ENCODE measurements around the gene ADPGK. TPM values are rescaled to one million over a fixed set of nuclear protein-coding genes. Genes with fewer than 3 reads are reported as not detected.
A peak's percentile ranks its signal among the peaks of the same experiment; 100 is the strongest.
"Not testable (repeated sequence)": the region's sequence is repeated elsewhere in the genome, so short reads cannot be mapped to it uniquely, and the experiment has no call there.

ADPGK gene
- total RNA-seq (100 to 1,000 TPM; 101 to 110 TPM), polyA plus RNA-seq (10 to 100 TPM; 70.7 to 74.7 (median 73.8) TPM), total RNA-seq (99.4 to 172 (median 152) reads per million in 6 experiments)

DNA sequence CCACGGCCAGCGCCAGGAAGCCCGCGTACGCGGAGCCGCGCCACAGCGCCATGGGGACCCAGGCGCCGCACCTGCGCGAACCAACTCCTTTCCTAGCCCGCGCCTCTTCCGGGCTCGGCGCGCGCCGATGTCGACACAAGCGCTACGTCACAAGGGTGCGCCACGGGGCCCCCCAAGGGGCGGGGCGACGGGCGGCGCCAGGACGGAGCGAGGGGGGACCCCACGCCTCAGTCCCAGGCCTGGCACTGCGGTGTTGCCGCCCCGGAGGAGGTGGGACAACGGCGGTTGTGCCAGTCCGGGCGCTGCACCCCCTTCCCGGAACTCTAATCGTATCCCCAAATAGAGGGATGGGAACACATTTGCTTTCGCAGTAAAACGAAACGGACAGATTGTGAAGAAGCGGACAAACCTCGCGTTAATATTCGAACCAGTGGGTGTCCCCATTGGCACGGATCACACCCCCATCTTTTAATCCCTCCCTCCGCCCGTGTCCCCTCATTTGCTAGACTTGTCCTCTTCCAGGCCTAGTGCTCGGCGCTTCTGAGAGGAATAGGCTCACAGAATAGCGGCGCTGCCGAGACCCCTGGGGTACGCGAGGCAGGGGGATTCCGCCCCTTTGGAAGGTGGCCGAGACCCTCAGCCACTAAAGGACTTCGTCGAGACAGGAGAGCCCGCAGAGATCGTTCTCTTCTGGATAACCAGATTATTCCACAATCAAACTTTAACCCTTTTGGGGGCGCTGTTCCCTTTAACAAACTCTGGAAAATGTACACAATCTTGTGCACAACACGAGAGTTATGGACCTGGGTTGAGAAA lies at the start of gene ADPGK:
Gene ADPGK, minus strand, starts transcription at position 119 of the 816 bp plus-strand sequence. Its CDS starts 67 bp downstream, at position 52.
- Mint-ChIP-seq H3K4me1 (peaks cover 25 to 57% (median 49%) of the 10 kb centered on the region in 4 donors), H3K27me3 (no peaks in the 10 kb centered on the region), H3K4me3 (peak within 1 kb of the TSS; percentile 88 to 98 (median 96)), H3K36me3 (peaks cover 7 to 19% (median 12%) of the 10 kb centered on the region in 3 donors), H3K9me3 (no peaks in the 10 kb centered on the region), H3K27ac (peak within 1 kb of the TSS; percentile 92 to 99 (median 99))
- POLR2A ChIA-PET = interaction anchor here (0.6 to 1.0 kb wide), 10 partner anchors 10 to 556 kb away, joined by 3 to 4 read pairs (median 3); partner anchors contain the start of genes BBS4, HEXA and HIGD2B
- ATAC-seq (peak; percentile 82 to 83), DNase-seq (peak; percentile 92 to 99 (median 96))

GRCh38 chr15:72827226-72827625 lies 43.7 kb upstream of the ADPGK start:
- Mint-ChIP-seq H3K36me3 (no peaks in the 10 kb centered on the region), H3K4me1 (no peaks in the 10 kb centered on the region), H3K27me3 (peaks cover 13 to 41% (median 36%) of the 10 kb centered on the region in 5 donors), H3K9me3 (no peaks in the 10 kb centered on the region), H3K27ac (no peak overlapping the region), H3K4me3 (no peak overlapping the region)
- POLR2A ChIA-PET = no interaction called here
- DNase-seq (no peak), ATAC-seq (no peak)

DNA sequence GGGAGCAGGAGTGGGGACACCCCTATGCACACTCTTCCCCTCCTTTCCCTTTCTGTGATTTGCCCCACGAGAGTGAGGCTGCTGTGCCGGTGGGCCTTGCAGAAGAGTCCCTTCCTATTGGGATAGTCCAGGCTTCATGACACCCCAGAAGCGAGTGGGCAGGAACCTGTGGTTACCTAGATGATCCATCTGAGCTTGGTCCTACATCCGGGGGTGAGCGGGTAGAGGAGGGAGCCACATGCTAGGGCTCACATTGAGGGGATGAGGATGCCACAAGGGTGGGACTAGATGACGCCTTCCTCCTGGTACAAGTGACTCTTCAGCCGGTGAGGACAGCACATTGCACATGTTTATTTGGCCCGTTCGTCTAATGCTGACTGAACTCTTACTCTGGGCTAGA lies 43.1 kb upstream of the ADPGK start:
- H3K4me3 Mint-ChIP-seq = no peak overlapping the region
- H3K36me3 Mint-ChIP-seq = no peaks in the 10 kb centered on the region
- DNase-seq (no peak), ATAC-seq (no peak)
- H3K27me3 Mint-ChIP-seq = peaks cover 12 to 39% (median 37%) of the 10 kb centered on the region in 5 donors
- H3K27ac Mint-ChIP-seq = no peak overlapping the region
- H3K9me3 Mint-ChIP-seq = no peaks in the 10 kb centered on the region
- POLR2A ChIA-PET = no interaction called here
- no peaks in the 10 kb centered on the region for H3K4me1 Mint-ChIP-seq

GRCh38 chr15:72825829-72826228 lies 42.3 kb upstream of the ADPGK start:
- no peaks in the 10 kb centered on the region for H3K9me3 Mint-ChIP-seq
- H3K4me3 Mint-ChIP-seq = no peak overlapping the region
- DNase-seq = no peak
- no peaks in the 10 kb centered on the region for H3K36me3 Mint-ChIP-seq
- peaks cover 8 to 34% (median 29%) of the 10 kb centered on the region in 5 donors for H3K27me3 Mint-ChIP-seq
- POLR2A ChIA-PET = no interaction called here
- H3K4me1 Mint-ChIP-seq = no peaks in the 10 kb centered on the region
- no peak overlapping the region for H3K27ac Mint-ChIP-seq
- no peak for ATAC-seq

DNA sequence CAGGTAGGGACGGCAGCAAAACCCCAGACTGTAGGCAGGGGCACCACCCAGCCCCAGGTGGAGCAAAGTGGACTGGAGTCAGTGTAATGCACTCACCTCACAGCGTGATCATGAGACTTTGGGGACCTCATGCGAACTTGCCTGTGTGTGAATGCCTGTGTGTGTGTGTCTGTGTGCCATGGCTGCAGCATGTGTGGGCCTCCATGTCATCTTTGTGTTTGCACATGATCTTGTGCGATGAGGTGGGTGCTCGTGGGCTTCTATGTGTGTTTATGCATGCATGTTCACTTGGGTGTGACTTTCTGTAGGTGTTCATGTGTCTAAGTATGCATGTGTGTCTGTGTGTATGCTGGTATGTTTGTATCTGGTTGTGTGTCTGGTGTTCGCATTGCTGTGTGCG lies 41.2 kb upstream of the ADPGK start:
- DNase-seq (no peak), ATAC-seq (no peak)
- peaks cover 3 to 24% (median 22%) of the 10 kb centered on the region in 5 donors for H3K27me3 Mint-ChIP-seq
- H3K27ac Mint-ChIP-seq = no peak overlapping the region
- no peaks in the 10 kb centered on the region for H3K4me1 Mint-ChIP-seq
- H3K4me3 Mint-ChIP-seq = no peak overlapping the region
- H3K36me3 Mint-ChIP-seq = no peaks in the 10 kb centered on the region
- no peaks in the 10 kb centered on the region for H3K9me3 Mint-ChIP-seq
- POLR2A ChIA-PET = no interaction called here

DNA sequence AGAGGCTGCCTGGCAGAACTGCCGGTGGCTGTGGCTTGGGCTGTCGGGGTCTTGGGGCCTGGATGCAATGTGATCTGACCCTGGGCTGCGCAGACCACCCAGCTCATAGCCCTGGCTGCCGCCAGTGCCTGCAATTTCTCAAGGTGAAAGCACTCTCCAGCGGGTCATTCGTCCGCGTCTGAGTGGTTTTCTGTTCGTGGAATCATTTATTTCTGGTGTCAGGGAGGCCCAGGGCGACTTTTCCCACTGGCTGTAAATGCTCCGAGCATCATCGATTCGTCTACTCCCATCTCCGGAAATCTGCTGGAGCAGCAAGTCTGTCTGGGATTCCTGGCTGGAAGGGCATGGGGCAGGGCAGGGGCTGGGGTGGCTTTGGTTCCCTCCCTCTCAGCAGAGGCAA lies 40.6 kb upstream of the ADPGK start:
- POLR2A ChIA-PET = interaction anchor here (0.6 kb wide), 1 partner anchor 17 kb away, joined by 3 read pairs; no protein-coding TSS in a partner anchor
- no peaks in the 10 kb centered on the region for H3K36me3 Mint-ChIP-seq
- H3K4me1 Mint-ChIP-seq = no peaks in the 10 kb centered on the region
- no peak overlapping the region for H3K27ac Mint-ChIP-seq
- DNase-seq (no peak), ATAC-seq (no peak)
- H3K9me3 Mint-ChIP-seq = no peaks in the 10 kb centered on the region
- peaks cover 3 to 23% (median 20%) of the 10 kb centered on the region in 5 donors for H3K27me3 Mint-ChIP-seq
- no peak overlapping the region for H3K4me3 Mint-ChIP-seq

DNA sequence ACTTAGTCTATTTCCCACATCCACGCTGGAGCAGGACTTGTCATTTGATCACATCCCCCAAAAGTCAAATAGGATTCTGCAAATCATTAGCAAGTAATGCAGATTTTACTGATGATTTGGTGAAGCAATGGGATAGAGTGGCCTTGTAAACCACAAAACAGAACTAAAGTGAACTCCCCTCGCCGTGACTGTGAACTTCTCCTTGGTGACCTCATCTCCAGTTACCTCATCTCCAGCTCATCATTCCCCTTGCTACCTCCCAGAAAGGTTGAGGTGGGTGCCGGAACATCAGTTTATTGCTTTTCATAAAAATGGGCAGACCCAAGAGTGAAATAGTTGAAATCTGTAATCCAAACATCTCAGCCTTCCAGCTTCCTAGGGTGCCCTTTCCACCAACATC lies 36.7 kb upstream of the ADPGK start:
- H3K9me3 Mint-ChIP-seq = no peaks in the 10 kb centered on the region
- peaks cover 1 to 45% (median 15%) of the 10 kb centered on the region in 5 donors for H3K27me3 Mint-ChIP-seq
- DNase-seq (no peak), ATAC-seq (no peak)
- H3K27ac Mint-ChIP-seq = no peak overlapping the region
- no peak overlapping the region for H3K4me3 Mint-ChIP-seq
- POLR2A ChIA-PET = no interaction called here
- H3K4me1 Mint-ChIP-seq = no peaks in the 10 kb centered on the region
- H3K36me3 Mint-ChIP-seq = no peaks in the 10 kb centered on the region

DNA sequence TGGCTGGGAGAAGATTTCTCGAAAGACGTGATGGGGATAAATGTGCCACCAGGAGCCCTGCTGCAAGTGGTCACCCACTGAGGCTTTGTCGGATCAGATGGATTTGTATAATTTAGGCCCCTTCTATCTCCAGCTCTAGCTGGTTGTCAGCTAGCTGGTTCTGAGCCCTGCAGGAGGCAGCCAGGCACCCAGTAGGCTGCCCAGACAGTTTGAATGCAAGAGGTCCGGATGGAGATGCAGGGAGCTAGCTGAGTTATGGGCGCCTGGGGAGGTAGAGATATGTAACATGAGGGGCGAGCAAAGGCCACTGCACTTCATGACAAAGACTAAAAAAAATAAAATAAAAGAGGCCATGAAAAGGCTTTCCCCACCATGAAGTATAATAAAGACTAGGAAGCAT lies 35.1 kb upstream of the ADPGK start:
- H3K9me3 Mint-ChIP-seq = no peaks in the 10 kb centered on the region
- H3K27ac Mint-ChIP-seq = no peak overlapping the region
- DNase-seq = no peak
- H3K4me3 Mint-ChIP-seq = no peak overlapping the region
- POLR2A ChIA-PET = no interaction called here
- no peaks in the 10 kb centered on the region for H3K36me3 Mint-ChIP-seq
- no peak for ATAC-seq
- H3K4me1 Mint-ChIP-seq = no peaks in the 10 kb centered on the region
- peaks cover 1 to 36% (median 11%) of the 10 kb centered on the region in 5 donors for H3K27me3 Mint-ChIP-seq

DNA sequence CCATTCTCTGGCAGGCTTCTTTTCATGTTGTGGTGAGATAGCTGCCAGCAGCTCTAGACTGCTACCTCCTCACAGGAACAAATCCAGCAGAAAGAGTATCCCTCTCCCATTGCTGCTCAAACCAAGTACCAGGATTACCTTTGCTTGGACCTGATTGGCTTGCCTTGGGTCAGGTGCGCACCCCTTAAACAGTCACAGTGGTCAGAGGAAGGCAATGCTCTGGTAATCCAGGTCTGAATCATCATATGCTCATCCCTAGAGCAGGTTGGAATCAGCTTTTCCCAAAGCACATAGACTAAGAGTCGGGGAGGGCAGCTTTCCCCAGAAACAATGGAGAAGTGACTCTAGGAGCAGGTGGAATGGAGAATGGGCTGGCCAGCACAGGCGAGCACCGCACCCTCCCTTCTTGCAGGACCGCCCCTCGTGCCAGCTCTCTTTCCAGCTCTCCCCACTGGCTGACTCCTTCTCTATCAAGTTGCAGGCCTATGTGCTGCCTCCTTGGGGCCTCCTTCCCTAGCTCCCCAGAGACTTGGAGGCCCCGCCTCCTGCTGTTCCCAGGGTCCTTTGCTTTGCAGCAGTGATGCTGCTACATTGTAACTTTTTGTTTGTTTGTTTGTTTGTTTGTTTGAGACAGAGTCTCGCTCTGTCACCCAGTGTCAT lies 29.9 kb upstream of the ADPGK start:
- H3K27me3 Mint-ChIP-seq = peaks cover 5 to 33% (median 10%) of the 10 kb centered on the region in 5 donors
- ATAC-seq (no peak), DNase-seq (no peak)
- peaks cover 0 to 6% (median 0%) of the 10 kb centered on the region in 9 donors for H3K9me3 Mint-ChIP-seq
- POLR2A ChIA-PET = interaction anchor here (0.5 kb wide), 1 partner anchor 273 kb away, joined by 4 read pairs; no protein-coding TSS in a partner anchor
- no peaks in the 10 kb centered on the region for H3K36me3 Mint-ChIP-seq
- peaks cover 0 to 14% (median 3%) of the 10 kb centered on the region in 4 donors for H3K4me1 Mint-ChIP-seq
- no peak overlapping the region for H3K27ac Mint-ChIP-seq
- H3K4me3 Mint-ChIP-seq = no peak overlapping the region

DNA sequence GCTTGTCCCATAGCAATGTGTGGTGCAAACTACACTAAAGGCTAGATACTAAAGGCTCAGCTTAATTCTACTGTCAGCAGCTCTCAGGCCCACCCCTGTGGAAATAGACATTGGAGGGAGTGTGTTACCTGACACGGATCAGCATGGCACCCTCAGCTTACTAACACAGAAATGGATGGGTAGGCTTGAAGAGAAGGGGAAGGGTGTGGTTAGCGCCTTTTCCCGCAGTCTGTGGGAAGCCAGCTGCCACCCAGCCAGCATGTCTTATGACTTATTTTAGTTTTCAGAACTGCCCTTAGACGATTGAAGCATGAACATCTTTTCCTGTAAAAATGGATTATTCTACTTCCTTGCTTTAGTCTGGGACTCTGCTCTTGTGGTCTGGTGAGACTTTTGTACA lies 25.8 kb upstream of the ADPGK start:
- Mint-ChIP-seq H3K36me3 (no peaks in the 10 kb centered on the region), H3K27me3 (peaks cover 4 to 14% (median 12%) of the 10 kb centered on the region in 5 donors), H3K9me3 (peaks cover 0 to 10% (median 0%) of the 10 kb centered on the region in 9 donors), H3K4me1 (peaks cover 0 to 18% (median 3%) of the 10 kb centered on the region in 4 donors), H3K27ac (peak overlapping the region in 1 of 10 donors; percentile 45), H3K4me3 (peak overlapping the region in 1 of 10 donors; percentile 26)
- ATAC-seq (no peak), DNase-seq (peak in 1 of 10 donors; percentile 33)
- POLR2A ChIA-PET = interaction anchor here (0.7 kb wide), 1 partner anchor 13 kb away, joined by 3 read pairs; no protein-coding TSS in a partner anchor

GRCh38 chr15:72807346-72807745 lies 23.8 kb upstream of the ADPGK start:
- not testable (repeated sequence) for ATAC-seq

DNA sequence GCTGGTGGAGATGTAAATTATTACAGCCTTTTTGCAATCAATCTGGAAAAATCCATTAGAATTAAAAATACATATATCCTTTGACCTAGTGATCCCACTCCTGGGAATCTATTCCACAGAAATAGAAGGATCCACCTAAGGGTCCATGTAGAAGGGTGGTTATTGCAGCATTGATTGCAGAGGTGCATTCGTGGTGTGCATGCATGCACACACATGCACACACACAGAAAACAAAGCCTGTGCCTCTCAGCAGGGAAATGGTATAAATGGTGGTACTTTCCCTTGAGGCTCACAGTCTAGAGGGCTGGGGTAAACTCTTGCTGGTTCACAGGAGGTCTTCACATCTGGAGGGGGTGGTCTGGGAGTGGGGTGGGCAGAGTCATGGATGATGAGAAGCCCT lies 19.4 kb upstream of the ADPGK start:
- no peak overlapping the region for H3K27ac Mint-ChIP-seq
- no peaks in the 10 kb centered on the region for H3K36me3 Mint-ChIP-seq
- ATAC-seq = no peak
- no peak overlapping the region for H3K4me3 Mint-ChIP-seq
- H3K9me3 Mint-ChIP-seq = peaks cover 0 to 2% (median 0%) of the 10 kb centered on the region in 9 donors
- no peak for DNase-seq
- peaks cover 23 to 44% (median 34%) of the 10 kb centered on the region in 5 donors for H3K27me3 Mint-ChIP-seq
- peaks cover 0 to 4% (median 0%) of the 10 kb centered on the region in 4 donors for H3K4me1 Mint-ChIP-seq
- POLR2A ChIA-PET = no interaction called here

More at GRCh38 chr15:72807346-72807745, 23.8 kb upstream of the ADPGK start:
- H3K9me3 Mint-ChIP-seq = peaks cover 0 to 10% (median 0%) of the 10 kb centered on the region in 9 donors
- POLR2A ChIA-PET, H3K36me3 Mint-ChIP-seq, H3K27ac Mint-ChIP-seq, DNase-seq, H3K4me3 Mint-ChIP-seq: not testable (repeated sequence)
- H3K27me3 Mint-ChIP-seq = peaks cover 2 to 10% (median 8%) of the 10 kb centered on the region in 5 donors
- peaks cover 0 to 18% (median 3%) of the 10 kb centered on the region in 4 donors for H3K4me1 Mint-ChIP-seq
